ENCODE results near the gene RGS21.

GRCh38 chr1:192277635-192278034, 39.2 kb upstream of the RGS21 start:
- TF ChIP-seq POLR2A (IDR thresholded peaks at IDR 0.05; ENCODE audit: low read depth) (no peak), POLR2AphosphoS5 (IDR thresholded peaks at IDR 0.05) (no peak)
- TF ChIP-seq, protein P1, sequence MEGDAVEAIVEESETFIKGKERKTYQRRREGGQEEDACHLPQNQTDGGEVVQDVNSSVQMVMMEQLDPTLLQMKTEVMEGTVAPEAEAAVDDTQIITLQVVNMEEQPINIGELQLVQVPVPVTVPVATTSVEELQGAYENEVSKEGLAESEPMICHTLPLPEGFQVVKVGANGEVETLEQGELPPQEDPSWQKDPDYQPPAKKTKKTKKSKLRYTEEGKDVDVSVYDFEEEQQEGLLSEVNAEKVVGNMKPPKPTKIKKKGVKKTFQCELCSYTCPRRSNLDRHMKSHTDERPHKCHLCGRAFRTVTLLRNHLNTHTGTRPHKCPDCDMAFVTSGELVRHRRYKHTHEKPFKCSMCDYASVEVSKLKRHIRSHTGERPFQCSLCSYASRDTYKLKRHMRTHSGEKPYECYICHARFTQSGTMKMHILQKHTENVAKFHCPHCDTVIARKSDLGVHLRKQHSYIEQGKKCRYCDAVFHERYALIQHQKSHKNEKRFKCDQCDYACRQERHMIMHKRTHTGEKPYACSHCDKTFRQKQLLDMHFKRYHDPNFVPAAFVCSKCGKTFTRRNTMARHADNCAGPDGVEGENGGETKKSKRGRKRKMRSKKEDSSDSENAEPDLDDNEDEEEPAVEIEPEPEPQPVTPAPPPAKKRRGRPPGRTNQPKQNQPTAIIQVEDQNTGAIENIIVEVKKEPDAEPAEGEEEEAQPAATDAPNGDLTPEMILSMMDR (IDR thresholded peaks at IDR 0.05) = no peak
